PC-9 (cell line): Measurements from ENCODE around the gene WFIKKN1. TPM values are rescaled to one million over a fixed set of nuclear protein-coding genes. Genes with fewer than 3 reads are reported as not detected.

Experiments
- BruUV-seq: library from RNA; stranded (reverse); fragments of 400-500 nt; replicated peaks from 2 replicates; lab custom pipeline; 2021; lab: Mats Ljungman, UMichigan
- CTCF ChIA-PET: fragments of 300-600 bp; sonication (Branson Sonifier 250); formaldehyde crosslinking; loops from one replicate; lab custom pipeline; 2022; ENCODE audit warnings: antibody characterized with exemption; lab: Charles Lee
- POLR2A ChIA-PET: fragments of 300-600 bp; sonication (Branson Sonifier 250); formaldehyde crosslinking; loops from one replicate; lab custom pipeline; 2022; ENCODE audit warnings: antibody characterized with exemption; ENCODE audit not compliant: unreplicated experiment; lab: Charles Lee
- DNase-seq, 2 experiments: peaks; one replicate each; pipeline versions ENCODE4 v3.0.0 to v3.0.0-alpha.2; 2015 to 2022; ENCODE audit warnings: mixed read lengths in 1 of 2
- H2AFZ ChIP-seq: fragments of 200-600 bp; sonication (generic); 2 replicates; pipeline ENCODE4 v1.8.1; 2017; ENCODE audit warnings: antibody characterized with exemption
- H3F3A ChIP-seq: fragments of 200-600 bp; sonication (generic); 2 replicates; pipeline ENCODE4 v1.8.1; 2017; ENCODE audit warnings: antibody characterized with exemption, mild to moderate bottlenecking, low read depth; ENCODE audit not compliant: insufficient read depth
- H3K27ac ChIP-seq: fragments of 200-600 bp; sonication (generic); 2 replicates; pipeline ENCODE4 v1.6.1; 2016; ENCODE audit warnings: mixed run types
- H3K27me3 ChIP-seq: fragments of 200-600 bp; sonication (generic); 2 replicates; pipeline ENCODE4 v1.6.1; 2016; ENCODE audit warnings: low read depth, mixed run types; ENCODE audit not compliant: insufficient read depth
- H3K36me3 ChIP-seq: fragments of 200-600 bp; sonication (generic); 2 replicates; pipeline ENCODE4 v1.6.1; 2016; ENCODE audit warnings: low read depth, mixed run types
- H3K4me1 ChIP-seq: fragments of 200-600 bp; sonication (generic); replicated peaks from 2 replicates; pipeline ENCODE4 v1.6.1; 2016; ENCODE audit warnings: mixed run types; ENCODE audit not compliant: insufficient read depth
- H3K4me2 ChIP-seq: fragments of 200-600 bp; sonication (generic); 2 replicates; pipeline ENCODE4 v1.6.1; 2017; ENCODE audit warnings: mixed run types
- H3K4me3 ChIP-seq: fragments of 200-600 bp; sonication (generic); 2 replicates; pipeline ENCODE4 v1.6.1; 2016; ENCODE audit warnings: mixed run types
- H3K79me2 ChIP-seq: fragments of 200-600 bp; sonication (generic); 2 replicates; pipeline ENCODE4 v1.6.1; 2017; ENCODE audit warnings: low read depth, mixed run types
- H3K9me2 ChIP-seq: fragments of 200-600 bp; sonication (generic); 2 replicates; pipeline ENCODE4 v1.8.1; 2017; ENCODE audit warnings: mild to moderate bottlenecking; ENCODE audit not compliant: insufficient read depth
- H3K9me3 ChIP-seq: fragments of 200-600 bp; sonication (generic); 2 replicates; pipeline ENCODE4 v1.8.1; 2016; ENCODE audit warnings: low read depth; ENCODE audit not compliant: insufficient read depth
- H4K20me1 ChIP-seq: fragments of 200-600 bp; sonication (generic); 2 replicates; pipeline ENCODE4 v1.8.1; 2017; ENCODE audit not compliant: insufficient read depth
- CTCF ChIP-seq: fragments of 200-600 bp; sonication (generic); conservative IDR thresholded peaks from 2 replicates; pipeline ENCODE4 v1.6.1; 2017; ENCODE audit warnings: mixed run types, antibody characterized with exemption, mild to moderate bottlenecking, moderate library complexity
- EZH2 ChIP-seq: fragments of 200-600 bp; sonication (generic); IDR thresholded peaks from 2 replicates; pipeline ENCODE4 v1.8.0; 2017; ENCODE audit warnings: antibody characterized with exemption, low read depth
- intact Hi-C: fragments of 100-400 bp; cut with micrococcal nuclease; formaldehyde crosslinking; loops from one replicate; pipeline ENCODE4 v1.10.0; 2022; ENCODE audit not compliant: unreplicated experiment
- total RNA-seq: library from RNA; stranded (reverse); gene quantifications from 2 replicates; pipeline ENCODE4 v1.2.3, GENCODE V29; 2021

The WFIKKN1 gene
- total RNA-seq, 1 experiment from 2014 or later = 6.9 TPM

DNA sequence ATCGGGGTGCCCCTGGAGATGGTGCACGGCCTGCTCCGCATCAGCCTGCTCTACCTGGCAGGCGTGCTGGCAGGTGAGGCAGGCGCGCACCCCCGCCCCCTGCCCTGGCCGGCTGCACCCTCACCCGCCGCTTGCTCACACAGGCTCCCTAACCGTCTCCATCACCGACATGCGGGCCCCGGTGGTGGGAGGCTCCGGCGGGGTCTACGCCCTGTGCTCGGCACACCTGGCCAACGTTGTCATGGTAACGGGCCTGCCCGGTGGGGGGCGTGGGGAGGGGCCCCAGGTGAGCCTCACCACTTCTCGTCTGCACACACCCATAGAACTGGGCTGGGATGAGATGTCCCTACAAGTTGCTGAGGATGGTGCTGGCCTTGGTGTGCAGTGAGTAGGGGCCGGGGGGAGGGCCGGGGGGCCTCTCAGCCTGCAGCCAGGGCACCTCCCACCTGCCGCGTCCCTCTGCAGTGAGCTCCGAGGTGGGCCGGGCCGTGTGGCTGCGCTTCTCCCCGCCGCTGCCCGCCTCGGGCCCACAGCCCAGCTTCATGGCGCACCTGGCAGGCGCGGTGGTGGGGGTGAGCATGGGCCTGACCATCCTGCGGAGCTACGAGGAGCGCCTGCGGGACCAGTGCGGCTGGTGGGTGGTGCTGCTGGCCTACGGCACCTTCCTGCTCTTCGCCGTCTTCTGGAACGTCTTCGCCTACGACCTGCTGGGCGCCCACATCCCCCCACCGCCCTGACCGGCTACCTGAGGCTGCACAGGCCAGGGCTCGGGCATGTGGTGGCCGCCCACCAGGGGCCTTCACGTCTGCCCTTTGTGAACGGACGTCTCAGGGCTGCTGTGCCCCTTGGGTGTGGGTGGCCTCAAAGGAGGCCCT lies 46.8 kb downstream of the WFIKKN1 start:
- intact Hi-C loops = loop anchor here (1.0 kb wide), 1 partner anchor 8 kb away; no protein-coding TSS in a partner anchor
- Histone ChIP-seq H3K9me3 (no peaks in the 10 kb centered on the region), H3F3A (peaks cover 27% of the 10 kb centered on the region; the same call in 1 of the 2 replicates), H4K20me1 (peaks cover 19% of the 10 kb centered on the region), H3K4me3 (no peak overlapping the region), H3K27me3 (no peaks in the 10 kb centered on the region), H2AFZ (no peak overlapping the region), H3K36me3 (no peaks in the 10 kb centered on the region; the same call in 1 of the 2 replicates), H3K27ac (no peak overlapping the region), H3K9me2 (no peaks in the 10 kb centered on the region), H3K4me1 (peaks cover 17% of the 10 kb centered on the region), H3K79me2 (peaks cover 20% of the 10 kb centered on the region), H3K4me2 (no peak overlapping the region)
- no peak for DNase-seq
- POLR2A ChIA-PET = interaction anchor here (0.7 kb wide), 1 partner anchor 17 kb away, joined by 4 read pairs; no protein-coding TSS in a partner anchor
- CTCF ChIA-PET = interaction anchor here (0.6 kb wide), 1 partner anchor 28 kb away, joined by 7 read pairs; no protein-coding TSS in a partner anchor
- no peak for TF ChIP-seq EZH2
- TF ChIP-seq CTCF = no peak
- no TSS peak for BruUV-seq

- Histone ChIP-seq H3K27me3 (no peaks in the 10 kb centered on the region), H4K20me1 (peaks cover 27% of the 10 kb centered on the region), H3K27ac (no peak overlapping the region), H2AFZ (no peak overlapping the region), H3K36me3 (no peaks in the 10 kb centered on the region; the same call in 1 of the 2 replicates), H3K9me2 (no peaks in the 10 kb centered on the region), H3K79me2 (peaks cover 28% of the 10 kb centered on the region), H3K4me2 (no peak overlapping the region), H3K9me3 (no peaks in the 10 kb centered on the region), H3K4me3 (no peak overlapping the region), H3F3A (peaks cover 35% of the 10 kb centered on the region; the same call in 1 of the 2 replicates), H3K4me1 (peaks cover 25% of the 10 kb centered on the region)
- intact Hi-C loops = no loop called here
- BruUV-seq = no TSS peak
- no peak for TF ChIP-seq CTCF
- ChIA-PET POLR2A (interaction anchor here (0.7 kb wide), 1 partner anchor 18 kb away, joined by 4 read pairs; no protein-coding TSS in a partner anchor), CTCF (no interaction called here)
- no peak for DNase-seq
Measured at GRCh38 chr16:678209-678857, 47.5 kb downstream of the WFIKKN1 start.
